H1 (cell line): ENCODE measurements around the gene HTR3C. TPM values are rescaled to one million over a fixed set of nuclear protein-coding genes. Genes with fewer than 3 reads are reported as not detected.

Experiments used
- CTCF ChIA-PET: fragments of 300-600 bp; sonication (Branson Sonifier 250); formaldehyde crosslinking; loops from one replicate; lab custom pipeline; 2021; ENCODE audit not compliant: partially characterized antibody; lab: Charles Lee
- POLR2A ChIA-PET: fragments of 300-600 bp; sonication (Branson Sonifier 250); formaldehyde crosslinking; loops from one replicate; lab custom pipeline; 2021; ENCODE audit warnings: inconsistent platforms; ENCODE audit not compliant: partially characterized antibody; lab: Charles Lee
- DNase-seq, 2 experiments: peaks; one replicate each; pipeline versions ENCODE4 v3.0.0 to v3.0.0-alpha.2; 2010 to 2022; ENCODE audit warnings: low spot score in 2 of 2, low read depth in 1 of 2, mixed read lengths in 1 of 2
- FAIRE-seq: peaks from 2 replicates; lab custom pipeline; 2011; peaks lifted over from hg19 to GRCh38; lab: Jason Lieb, UNC
- H2AFZ ChIP-seq: 2 replicates; pipeline ENCODE4 v1.8.1; 2012; ENCODE audit warnings: low read length, inconsistent platforms
- H2AK5ac ChIP-seq: 2 replicates; pipeline ENCODE4 v1.6.1; 2013; ENCODE audit warnings: low read depth, low read length
- H2BK120ac ChIP-seq: replicated peaks from 2 replicates; pipeline ENCODE3; 2013; ENCODE audit warnings: low read depth, low read length, inconsistent platforms
- H2BK12ac ChIP-seq: 2 replicates; pipeline ENCODE4 v1.6.1; 2013; ENCODE audit warnings: low read depth, low read length
- H2BK15ac ChIP-seq: 2 replicates; pipeline ENCODE4 v1.6.1; 2013; ENCODE audit warnings: low read length
- H2BK20ac ChIP-seq: 2 replicates; pipeline ENCODE4 v1.6.1; 2013; ENCODE audit warnings: low read length
- H2BK5ac ChIP-seq: 2 replicates; pipeline ENCODE4 v1.6.1; 2013; ENCODE audit warnings: low read depth, low read length
- H3K14ac ChIP-seq: 2 replicates; pipeline ENCODE4 v1.6.1; 2013; ENCODE audit warnings: inconsistent platforms; ENCODE audit not compliant: insufficient read length
- H3K18ac ChIP-seq: 2 replicates; pipeline ENCODE4 v1.6.1; 2013; ENCODE audit warnings: low read length; ENCODE audit errors: extremely low read depth
- H3K23ac ChIP-seq: 2 replicates; pipeline ENCODE4 v1.6.1; 2013; ENCODE audit warnings: inconsistent platforms; ENCODE audit not compliant: insufficient read length
- H3K23me2 ChIP-seq: 2 replicates; pipeline ENCODE4 v1.6.1; 2013; ENCODE audit warnings: low read depth, low read length
- H3K27ac ChIP-seq: 2 replicates; pipeline ENCODE4 v1.6.1; 2011; ENCODE audit warnings: low read depth, low read length, inconsistent platforms
- H3K27me3 ChIP-seq, 4 experiments: replicated peaks in 1 of 4; 1 replicate in 1 of 4; 2 replicates in 3 of 4; pipeline versions ENCODE4 v1.6.1 to v1.8.1; 2011 to 2013; ENCODE audit warnings: low read length in 3 of 4, mild to moderate bottlenecking in 3 of 4, inconsistent platforms in 2 of 4, mixed read lengths in 2 of 4, moderate library complexity in 1 of 4; ENCODE audit not compliant: control insufficient read depth in 3 of 4, insufficient read depth in 3 of 4; ENCODE audit errors: extremely low read depth in 1 of 4
- H3K36me3 ChIP-seq, 4 experiments: 2 replicates each; pipeline versions ENCODE4 v1.6.1 to v1.8.1; 2011 to 2013; ENCODE audit warnings: mild to moderate bottlenecking in 4 of 4, low read length in 3 of 4, moderate library complexity in 2 of 4, control low read depth in 1 of 4, inconsistent platforms in 1 of 4; ENCODE audit not compliant: insufficient read depth in 4 of 4, control insufficient read depth in 2 of 4
- H3K4ac ChIP-seq: replicated peaks from 2 replicates; pipeline ENCODE3; 2013; ENCODE audit warnings: low read length, low read depth, mixed read lengths, inconsistent platforms; ENCODE audit not compliant: insufficient read length
- H3K4me1 ChIP-seq, 4 experiments: replicated peaks in 1 of 4; 1 replicate in 1 of 4; 2 replicates in 3 of 4; pipeline versions ENCODE4 v1.6.1 to v1.8.1; 2011 to 2013; ENCODE audit warnings: low read length in 3 of 4, inconsistent platforms in 2 of 4, mixed read lengths in 1 of 4; ENCODE audit not compliant: insufficient read depth in 4 of 4, control insufficient read depth in 3 of 4
- H3K4me2 ChIP-seq, 2 experiments: 2 replicates each; pipeline versions ENCODE4 v1.6.1 to v1.8.1; 2011 to 2013; ENCODE audit warnings: low read depth in 2 of 2, low read length in 2 of 2, control low read depth in 1 of 2, inconsistent platforms in 1 of 2, mild to moderate bottlenecking in 1 of 2; ENCODE audit not compliant: insufficient read depth in 1 of 2
- H3K4me3 ChIP-seq, 4 experiments: fragments of 200-600, 300-600 bp in 1 of 4; sonication (generic), shearing (Covaris generic), sonication (Bioruptor Twin) in 1 of 4; 2 replicates each; pipeline versions ENCODE4 v1.5.1 to v1.8.1; 2011 to 2016; ENCODE audit warnings: low read length in 4 of 4, low read depth in 3 of 4, control low read depth in 2 of 4, inconsistent platforms in 2 of 4, mild to moderate bottlenecking in 2 of 4, mixed read lengths in 1 of 4, moderate library complexity in 1 of 4; ENCODE audit not compliant: insufficient read depth in 2 of 4; ENCODE audit errors: extremely low read depth in 1 of 4
- H3K56ac ChIP-seq: replicated peaks from 2 replicates; pipeline ENCODE3; 2013; ENCODE audit warnings: low read depth, mild to moderate bottlenecking, mixed read lengths, low read length, inconsistent platforms; ENCODE audit not compliant: insufficient read length
- H3K79me1 ChIP-seq: 2 replicates; pipeline ENCODE4 v1.6.1; 2013; ENCODE audit warnings: low read depth, low read length, control low read depth
- H3K79me2 ChIP-seq, 2 experiments: 2 replicates each; pipeline versions ENCODE4 v1.6.1 to v1.8.1; 2012 to 2013; ENCODE audit warnings: low read length in 2 of 2, mild to moderate bottlenecking in 2 of 2, inconsistent platforms in 1 of 2; ENCODE audit not compliant: insufficient read depth in 2 of 2, control insufficient read depth in 1 of 2
- H3K9ac ChIP-seq, 4 experiments: replicated peaks in 1 of 4; 1 replicate in 1 of 4; 2 replicates in 3 of 4; pipeline versions ENCODE4 v1.6.1 to v1.8.1; 2011 to 2013; ENCODE audit warnings: low read depth in 3 of 4, low read length in 3 of 4, control low read depth in 2 of 4, mild to moderate bottlenecking in 2 of 4, moderate library complexity in 2 of 4, inconsistent platforms in 1 of 4; ENCODE audit errors: extremely low read depth in 1 of 4
- H3K9me3 ChIP-seq, 2 experiments: 2 replicates each; pipeline versions ENCODE4 v1.6.1 to v1.8.1; 2012 to 2013; ENCODE audit warnings: mild to moderate bottlenecking in 2 of 2, moderate library complexity in 2 of 2, control low read depth in 1 of 2, inconsistent platforms in 1 of 2, low read depth in 1 of 2, low read length in 1 of 2, mixed read lengths in 1 of 2; ENCODE audit not compliant: insufficient read depth in 2 of 2
- H4K20me1 ChIP-seq, 2 experiments: replicated peaks in 1 of 2; 2 replicates each; pipeline versions ENCODE3 to v1.8.1; 2011 to 2013; ENCODE audit warnings: inconsistent platforms in 2 of 2, low read length in 2 of 2, mild to moderate bottlenecking in 1 of 2; ENCODE audit not compliant: insufficient read depth in 2 of 2, control insufficient read depth in 1 of 2
- H4K5ac ChIP-seq: 2 replicates; pipeline ENCODE4 v1.6.1; 2013; ENCODE audit warnings: low read length, low read depth, mixed read lengths, inconsistent platforms; ENCODE audit not compliant: insufficient read length
- H4K8ac ChIP-seq: 2 replicates; pipeline ENCODE4 v1.8.0; 2013; ENCODE audit warnings: mild to moderate bottlenecking, moderate library complexity, low read length, inconsistent platforms; ENCODE audit not compliant: insufficient read depth; ENCODE audit errors: extremely low read depth
- H4K91ac ChIP-seq: replicated peaks from 2 replicates; pipeline ENCODE3; 2013; ENCODE audit warnings: low read length, mixed read lengths, inconsistent platforms; ENCODE audit not compliant: insufficient read length
- E2F6 ChIP-seq: IDR thresholded peaks from 2 replicates; pipeline ENCODE4 v1.6.1; 2012; ENCODE audit warnings: inconsistent platforms
- HDAC2 ChIP-seq, 2 experiments: fragments of 300-600 bp in 1 of 2; sonication (generic) in 1 of 2; IDR thresholded peaks; 2 replicates each; pipeline ENCODE4 v1.6.1; 2011 to 2012; ENCODE audit warnings: low read depth in 2 of 2, low read length in 2 of 2, mild to moderate bottlenecking in 2 of 2, moderate library complexity in 2 of 2, borderline replicate concordance in 1 of 2, inconsistent platforms in 1 of 2
- POLR2A ChIP-seq, 2 experiments: IDR thresholded peaks; 1 replicate in 1 of 2; 2 replicates in 1 of 2; pipeline ENCODE4 v1.6.1; 2011; ENCODE audit warnings: low read depth in 2 of 2, low read length in 2 of 2, mild to moderate bottlenecking in 2 of 2; ENCODE audit errors: control extremely low read depth in 1 of 2
- RNF2 ChIP-seq: fragments of 200-900, 300-1000 bp; sonication (generic); IDR thresholded peaks from 2 replicates; pipeline ENCODE4 v1.7.1; 2016; ENCODE audit warnings: borderline replicate concordance, low read depth, mild to moderate bottlenecking, antibody characterized with exemption, low read length; ENCODE audit not compliant: poor library complexity, severe bottlenecking; ENCODE audit errors: missing control alignments
- SUZ12 ChIP-seq: fragments of 200-600 bp; sonication (generic); IDR thresholded peaks from 2 replicates; pipeline ENCODE4 v1.6.1; 2012; ENCODE audit warnings: mild to moderate bottlenecking, inconsistent platforms, low read length, moderate library complexity, mixed read lengths
- TCF12 ChIP-seq: IDR thresholded peaks from 2 replicates; pipeline ENCODE4 v1.6.1; 2011; ENCODE audit warnings: low read depth, mild to moderate bottlenecking, low read length
- WGBS, 2 experiments: shearing (Covaris generic) in 1 of 2; methylation state at CpG; one replicate each; pipeline versions ENCODE4 v1.1.6 to v1.1.7; 2013 to 2015; ENCODE audit warnings: low lambda C conversion rate in 2 of 2, mixed read lengths in 2 of 2, inconsistent platforms in 1 of 2, low coverage in 1 of 2, missing lambda C conversion rate in 1 of 2; ENCODE audit not compliant: insufficient replicate concordance in 2 of 2, insufficient coverage in 1 of 2, insufficient read length in 1 of 2; ENCODE audit errors: extremely low coverage in 1 of 2, missing lambda C conversion rate in 1 of 2; 5-methylcytosine and 5-hydroxymethylcytosine counted together
- polyA plus RNA-seq, 7 experiments: library from polyadenylated mRNA; depleted of rRNA in 3 of 7; stranded (reverse) in 5 of 7; unstranded in 2 of 7; fragments of >200 nt in 5 of 7; fragments of 200-250 nt in 2 of 7; gene quantifications; 1 replicate in 5 of 7; 2 replicates in 1 of 7; 4 replicates in 1 of 7; pipeline versions ENCODE4 v1.2.1 to v1.2.3, GENCODE V29; 2011 to 2013; ENCODE audit warnings: missing spikeins in 2 of 7, mixed read lengths in 2 of 7
- total RNA-seq: library from RNA; stranded (reverse); fragmentation: NEBNext Ultra II Directional; extraction: Animal tissue kit (Norgen Biotek cat#: 25700); gene quantifications from 2 replicates; pipeline ENCODE4 v1.2.1, GENCODE V29; 2021

The HTR3C gene
- total and polyA plus RNA-seq, 2 of the 8 experiments (the other 6 are each of a cell fraction or from before 2014, with no cell fraction given), result 0.03 TPM; not detected in 1

GRCh38 chr3:184082034-184082433 is 29.2 kb downstream of the HTR3C start:
- Histone ChIP-seq H2BK20ac (no peak overlapping the region), H4K91ac (no peak overlapping the region), H3K56ac (no peak overlapping the region), H3K36me3 (no peaks in the 10 kb centered on the region), H2BK12ac (no peak overlapping the region), H3K4me3 (no peak overlapping the region), H4K20me1 (no peaks in the 10 kb centered on the region), H4K5ac (no peak overlapping the region), H3K14ac (no peak overlapping the region), H2BK5ac (no peak overlapping the region; the same call in 1 of the 2 replicates), H2AK5ac (no peak overlapping the region), H3K27ac (no peak overlapping the region), H3K23me2 (no peaks in the 10 kb centered on the region; the same call in 1 of the 2 replicates), H3K79me2 (no peaks in the 10 kb centered on the region), H2AFZ (no peak overlapping the region), H2BK120ac (no peak overlapping the region), H3K79me1 (no peaks in the 10 kb centered on the region), H3K4ac (no peak overlapping the region), H3K23ac (no peak overlapping the region), H4K8ac (no peak overlapping the region), H3K27me3 (no peaks in the 10 kb centered on the region; a peak in 1 of 7 replicates), H3K4me1 (no peaks in the 10 kb centered on the region), H3K4me2 (no peak overlapping the region), H2BK15ac (no peak overlapping the region), H3K9me3 (no peaks in the 10 kb centered on the region), H3K9ac (no peak overlapping the region), H3K18ac (no peak overlapping the region)
- FAIRE-seq (no peak), DNase-seq (no peak)
- CTCF ChIA-PET, result interaction anchor here (0.6 to 1.3 kb wide), 5 partner anchors 8 to 244 kb away, joined by 3 to 4 read pairs (median 3); no protein-coding TSS in a partner anchor
- POLR2A ChIA-PET, result interaction anchor here (0.6 to 0.8 kb wide), 2 partner anchors 13 to 71 kb away, joined by 3 to 4 read pairs; no protein-coding TSS in a partner anchor
- 97% methylated on average over 10 of the region's 10 CpGs; no CpG with 5 or more reads in 1 of the 2 experiments for WGBS, 2 experiments
- TF ChIP-seq HDAC2 (IDR thresholded peaks at IDR 0.05; ENCODE audit: borderline replicate concordance in 1 of 2, low read depth in 2 of 2, low read length in 2 of 2) (no peak), TCF12 (no peak), SUZ12 (no peak), POLR2A (IDR thresholded peaks at IDR 0.05; ENCODE audit: control extremely low read depth in 1 of 2, low read depth in 2 of 2, low read length in 2 of 2) (no peak), E2F6 (no peak), RNF2 (no peak)
